Esophagus (tissue), 2 donors: ENCODE measurements around the gene DRC3. TPM values are rescaled to one million over a fixed set of nuclear protein-coding genes. Genes with fewer than 3 reads are reported as not detected.

Experiments used
- H3K27ac ChIP-seq, 2 donors: one replicate each; pipeline ENCODE4 v1.5.1; 2013; ENCODE audit warnings: low read depth in 2 of 2, mild to moderate bottlenecking in 2 of 2, inconsistent platforms in 1 of 2, low read length in 1 of 2, moderate library complexity in 1 of 2
- H3K27me3 ChIP-seq, 2 donors: one replicate each; pipeline ENCODE4 v1.6.1; 2013; ENCODE audit warnings: low read length in 2 of 2, control low read depth in 1 of 2, mild to moderate bottlenecking in 1 of 2; ENCODE audit not compliant: insufficient read depth in 2 of 2, control insufficient read depth in 1 of 2
- H3K36me3 ChIP-seq, 2 donors: one replicate each; pipeline ENCODE4 v1.6.1; 2013; ENCODE audit warnings: low read length in 1 of 2; ENCODE audit not compliant: control insufficient read depth in 2 of 2, insufficient read depth in 2 of 2
- H3K4me1 ChIP-seq, 2 donors: one replicate each; pipeline ENCODE4 v1.6.1; 2013; ENCODE audit warnings: low read length in 1 of 2; ENCODE audit not compliant: control insufficient read depth in 2 of 2, insufficient read depth in 2 of 2
- H3K4me3 ChIP-seq, 2 donors: one replicate each; pipeline ENCODE4 v1.5.1; 2013; ENCODE audit warnings: low read length in 2 of 2, mild to moderate bottlenecking in 2 of 2, low read depth in 1 of 2, moderate library complexity in 1 of 2
- H3K9me3 ChIP-seq, 2 donors: one replicate each; pipeline ENCODE4 v1.6.1; 2013; ENCODE audit warnings: mild to moderate bottlenecking in 2 of 2, low read depth in 1 of 2, low read length in 1 of 2, moderate library complexity in 1 of 2; ENCODE audit not compliant: control insufficient read depth in 2 of 2, insufficient read depth in 1 of 2
- WGBS, 2 donors: extraction: QIAGEN DNeasy Blood & Tissue Kit; methylation state at CpG; one replicate each; pipeline ENCODE4 v1.1.7; 2013; 5-methylcytosine and 5-hydroxymethylcytosine counted together
- polyA plus RNA-seq, 2 donors: library from polyadenylated mRNA; stranded (reverse); fragments of 200-250 nt; gene quantifications; one replicate each; pipeline ENCODE4 v1.2.3, GENCODE V29; 2013
- donor health status: healthy with polysubstance abuse.
- donor health status: Bipolar disorder and iron deficiency.

DRC3 gene, protein sequence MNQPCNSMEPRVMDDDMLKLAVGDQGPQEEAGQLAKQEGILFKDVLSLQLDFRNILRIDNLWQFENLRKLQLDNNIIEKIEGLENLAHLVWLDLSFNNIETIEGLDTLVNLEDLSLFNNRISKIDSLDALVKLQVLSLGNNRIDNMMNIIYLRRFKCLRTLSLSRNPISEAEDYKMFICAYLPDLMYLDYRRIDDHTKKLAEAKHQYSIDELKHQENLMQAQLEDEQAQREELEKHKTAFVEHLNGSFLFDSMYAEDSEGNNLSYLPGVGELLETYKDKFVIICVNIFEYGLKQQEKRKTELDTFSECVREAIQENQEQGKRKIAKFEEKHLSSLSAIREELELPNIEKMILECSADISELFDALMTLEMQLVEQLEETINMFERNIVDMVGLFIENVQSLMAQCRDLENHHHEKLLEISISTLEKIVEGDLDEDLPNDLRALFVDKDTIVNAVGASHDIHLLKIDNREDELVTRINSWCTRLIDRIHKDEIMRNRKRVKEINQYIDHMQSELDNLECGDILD
- 1 to 10 TPM in 1 of 2 donors, under 1 TPM in 1; 0.72 to 1.4 TPM for polyA plus RNA-seq

DNA sequence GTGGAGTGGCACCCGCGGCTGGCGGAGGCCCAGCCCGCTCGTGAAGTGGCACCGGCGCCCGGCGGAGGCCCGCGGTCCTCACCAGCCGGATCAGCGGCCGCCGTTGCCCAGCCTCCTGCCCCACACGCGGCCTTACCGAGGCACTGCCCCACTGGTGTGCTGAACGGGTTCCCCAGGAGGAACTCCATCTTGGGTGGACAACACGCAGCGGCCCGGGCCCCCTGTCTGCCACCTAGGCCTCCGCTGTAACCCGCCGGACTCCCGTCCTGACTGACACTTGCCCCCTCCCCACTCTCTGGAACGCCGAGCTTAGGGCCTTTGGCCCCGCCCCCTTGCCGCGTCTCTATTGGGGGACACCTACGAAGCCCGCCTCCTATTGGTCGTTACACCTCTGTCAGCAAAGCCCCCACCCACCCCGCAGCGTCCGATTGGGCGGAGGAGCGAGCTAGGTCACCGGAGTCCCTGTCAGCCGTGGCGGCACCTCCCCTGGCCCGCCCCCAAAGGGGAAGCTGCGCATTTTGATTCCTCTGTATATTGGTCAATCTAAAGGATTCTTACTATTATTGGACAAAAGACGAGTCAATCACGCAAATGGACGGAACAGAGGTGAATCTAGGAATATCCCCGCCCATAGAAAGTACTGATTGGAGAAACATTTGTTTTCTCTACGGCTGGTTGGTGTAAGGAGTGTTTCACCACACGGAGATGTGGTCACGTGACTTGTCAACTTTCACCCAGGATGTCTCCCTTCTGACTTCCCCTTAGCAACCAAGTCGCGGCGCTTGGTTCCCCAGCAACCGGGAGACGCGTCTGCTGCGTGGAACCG lies at the start of gene DRC3, which contains the start of gene TOM1L2:
TSS of gene DRC3 (plus strand) at position 737 of the 826 bp plus-strand sequence. CDS start 4,737 bp downstream, outside the sequence.
TSS of gene TOM1L2 (minus strand) at position 275 of the 826 bp plus-strand sequence. CDS start at position 188, 87 bp downstream.
- peaks cover 5 to 6% of the 10 kb centered on the region in 2 donors for H3K4me1 ChIP-seq
- H3K27ac ChIP-seq, result peak within 1 kb of the TSS; percentile 92 to 97
- peak within 1 kb of the TSS; percentile 70 to 97 for H3K4me3 ChIP-seq
- H3K36me3 ChIP-seq, result no peaks in the 10 kb centered on the region
- 0 to 1% methylated on average over 54 to 59 of the region's 59 CpGs for WGBS, 2 donors
- no peaks in the 10 kb centered on the region for H3K27me3 ChIP-seq
- no peaks in the 10 kb centered on the region for H3K9me3 ChIP-seq

DNA sequence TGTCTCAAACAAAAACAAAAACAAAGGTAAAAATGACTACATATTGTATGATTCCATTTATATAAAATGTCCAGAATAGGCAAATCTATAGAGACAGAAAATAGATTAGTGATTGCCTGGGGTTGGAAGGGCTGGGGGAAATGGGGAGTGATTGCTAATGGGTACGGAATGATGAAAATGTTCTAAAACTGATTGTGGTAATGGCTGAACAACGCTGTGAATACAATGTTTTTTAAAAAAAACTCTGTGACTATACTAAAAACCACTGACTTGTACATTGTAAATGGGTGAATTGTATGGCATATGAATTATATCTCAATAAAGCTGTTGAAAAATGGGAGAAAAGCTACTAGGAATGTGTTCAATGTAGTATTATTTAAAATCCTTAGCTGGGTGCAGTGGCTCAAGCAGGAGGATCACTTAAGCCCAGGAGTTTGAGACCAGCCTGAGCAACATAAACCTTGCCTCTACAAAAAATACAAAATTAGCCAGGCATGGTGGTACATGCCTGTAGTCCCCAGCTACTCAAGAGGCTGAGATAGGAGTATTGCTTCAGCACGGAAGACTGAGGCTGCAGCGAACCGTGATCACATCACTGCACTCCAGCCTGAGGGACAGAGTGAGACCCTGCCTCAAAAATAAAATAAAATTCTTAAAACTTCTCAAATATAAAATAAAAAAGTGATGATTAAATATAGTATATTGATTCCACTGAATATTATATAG lies 48.4 kb upstream of the DRC3 start:
- 96% methylated on average over 5 of the region's 5 CpGs for WGBS, 2 donors
- H3K27me3 ChIP-seq, result no peaks in the 10 kb centered on the region
- no peaks in the 10 kb centered on the region for H3K9me3 ChIP-seq
- H3K4me3 ChIP-seq, result no peak overlapping the region
- H3K27ac ChIP-seq, result no peak overlapping the region
- H3K36me3 ChIP-seq, result peaks cover 0 to 3% of the 10 kb centered on the region in 2 donors
- H3K4me1 ChIP-seq, result peaks cover 8 to 10% of the 10 kb centered on the region in 2 donors

DNA sequence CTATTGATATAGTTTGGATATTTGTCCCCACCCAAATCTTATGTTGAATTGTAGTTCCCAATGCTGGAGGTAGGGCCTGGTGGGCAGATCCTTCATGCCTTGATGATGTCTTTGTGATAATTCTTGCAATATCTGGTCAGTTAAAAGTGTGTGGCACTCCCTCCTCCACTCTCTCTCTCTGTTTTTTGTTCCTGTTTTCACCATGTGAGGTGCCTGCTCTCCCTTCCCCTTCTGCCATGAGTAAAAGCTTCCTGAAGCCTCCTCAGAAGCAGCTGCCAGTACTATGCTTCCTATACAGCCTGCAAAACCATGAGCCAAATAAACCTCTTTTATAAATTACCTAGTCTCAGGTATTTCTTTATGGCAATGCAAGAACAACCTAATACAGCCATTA lies 47.8 kb upstream of the DRC3 start:
- H3K27ac ChIP-seq, result no peak overlapping the region

GRCh38 chr17:17926036-17926435 lies 46.6 kb upstream of the DRC3 start:
- 86 to 90% methylated on average over 4 of the region's 4 CpGs for WGBS, 2 donors
- H3K27ac ChIP-seq, result no peak overlapping the region

More for the DNA sequence above, 47.8 kb upstream of the DRC3 start:
- no peaks in the 10 kb centered on the region for H3K27me3 ChIP-seq
- peaks cover 0 to 3% of the 10 kb centered on the region in 2 donors for H3K36me3 ChIP-seq
- peaks cover 8 to 10% of the 10 kb centered on the region in 2 donors for H3K4me1 ChIP-seq
- no peak overlapping the region for H3K4me3 ChIP-seq
- no peaks in the 10 kb centered on the region for H3K9me3 ChIP-seq

DNA sequence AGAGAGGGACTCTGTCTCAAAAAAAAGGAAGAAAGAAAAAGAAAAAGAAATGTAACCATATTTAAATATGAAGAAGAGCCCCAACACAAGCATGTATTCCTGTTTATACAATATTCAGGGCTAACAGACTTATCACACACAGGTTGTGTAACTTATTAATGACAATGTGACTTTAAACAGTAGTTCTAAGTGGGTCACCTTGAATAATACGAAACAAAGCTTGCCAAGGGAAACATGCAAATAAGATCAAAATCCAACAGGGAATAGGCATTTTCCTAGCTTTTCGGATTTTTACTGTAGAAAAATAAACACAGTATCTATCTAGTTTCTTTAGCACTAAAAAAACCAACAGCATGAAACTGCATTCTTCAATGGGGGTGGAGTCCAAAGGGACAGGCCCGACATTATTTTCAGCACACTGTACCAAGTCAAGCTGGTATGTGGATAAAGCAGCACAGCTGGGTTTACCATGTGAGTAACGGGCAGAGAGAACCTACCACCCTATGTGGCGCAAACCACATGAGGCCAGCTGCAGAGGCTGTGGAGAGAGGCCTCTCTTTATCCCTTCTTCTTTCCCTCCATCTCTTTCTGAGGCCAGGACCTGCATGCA lies 45.7 kb upstream of the DRC3 start:
- Histone ChIP-seq H3K4me1 (peaks cover 7 to 8% of the 10 kb centered on the region in 2 donors), H3K36me3 (peaks cover 0 to 3% of the 10 kb centered on the region in 2 donors), H3K4me3 (no peak overlapping the region), H3K9me3 (no peaks in the 10 kb centered on the region), H3K27ac (no peak overlapping the region), H3K27me3 (no peaks in the 10 kb centered on the region)
- 60 to 71% methylated on average over 5 of the region's 5 CpGs for WGBS, 2 donors

More at GRCh38 chr17:17926036-17926435, 46.6 kb upstream of the DRC3 start:
- Histone ChIP-seq H3K27me3 (no peaks in the 10 kb centered on the region), H3K36me3 (peaks cover 0 to 3% of the 10 kb centered on the region in 2 donors), H3K4me3 (no peak overlapping the region), H3K9me3 (no peaks in the 10 kb centered on the region), H3K4me1 (peaks cover 8 to 9% of the 10 kb centered on the region in 2 donors)

DNA sequence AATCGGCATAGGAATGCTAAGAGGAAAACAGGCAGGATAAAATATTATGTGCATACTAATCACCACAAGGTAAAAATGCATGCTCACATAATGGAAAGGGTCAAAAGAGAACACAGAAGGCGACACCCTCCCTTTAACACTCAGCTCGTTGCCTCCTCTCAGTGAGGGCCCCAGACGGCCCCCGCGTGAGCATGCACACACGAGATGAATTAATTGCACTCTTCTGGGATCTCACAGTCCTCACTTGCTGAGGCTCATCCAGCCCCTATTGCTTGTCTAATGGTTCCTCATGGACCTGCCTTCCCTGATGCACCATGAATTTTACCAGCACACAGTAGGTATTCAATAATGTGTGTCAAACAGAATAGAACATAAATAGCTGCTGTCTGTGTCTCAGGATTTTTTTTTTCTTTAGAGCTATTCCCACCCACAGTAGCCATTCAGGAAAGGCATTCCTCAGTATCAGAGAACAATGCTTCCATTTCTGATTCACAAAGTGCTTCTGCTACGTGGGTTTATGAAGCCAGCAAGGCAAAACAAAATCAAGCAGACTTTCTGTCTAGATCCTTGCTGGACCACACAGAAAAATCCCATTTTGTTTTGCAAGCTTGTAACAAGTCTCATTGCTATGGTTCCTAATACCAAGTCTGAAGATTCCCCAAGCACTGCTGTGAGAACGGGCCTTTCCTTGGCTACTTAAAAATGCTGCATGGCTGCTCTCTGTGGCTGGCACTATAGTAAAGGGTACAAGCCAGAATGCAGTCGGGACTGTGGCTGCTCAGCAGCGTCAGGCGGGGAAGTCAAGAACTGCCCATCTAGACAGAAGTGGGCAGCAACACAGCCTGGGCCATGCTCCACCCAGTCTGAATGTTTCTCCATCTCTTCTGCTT lies 44.0 kb upstream of the DRC3 start:
- no peaks in the 10 kb centered on the region for H3K9me3 ChIP-seq
- H3K27ac ChIP-seq, result no peak overlapping the region
- H3K4me1 ChIP-seq, result peaks cover 0 to 5% of the 10 kb centered on the region in 2 donors
- 71 to 73% methylated on average over 12 of the region's 12 CpGs for WGBS, 2 donors
- H3K4me3 ChIP-seq, result no peak overlapping the region
- peaks cover 0 to 3% of the 10 kb centered on the region in 2 donors for H3K36me3 ChIP-seq
- no peaks in the 10 kb centered on the region for H3K27me3 ChIP-seq

DNA sequence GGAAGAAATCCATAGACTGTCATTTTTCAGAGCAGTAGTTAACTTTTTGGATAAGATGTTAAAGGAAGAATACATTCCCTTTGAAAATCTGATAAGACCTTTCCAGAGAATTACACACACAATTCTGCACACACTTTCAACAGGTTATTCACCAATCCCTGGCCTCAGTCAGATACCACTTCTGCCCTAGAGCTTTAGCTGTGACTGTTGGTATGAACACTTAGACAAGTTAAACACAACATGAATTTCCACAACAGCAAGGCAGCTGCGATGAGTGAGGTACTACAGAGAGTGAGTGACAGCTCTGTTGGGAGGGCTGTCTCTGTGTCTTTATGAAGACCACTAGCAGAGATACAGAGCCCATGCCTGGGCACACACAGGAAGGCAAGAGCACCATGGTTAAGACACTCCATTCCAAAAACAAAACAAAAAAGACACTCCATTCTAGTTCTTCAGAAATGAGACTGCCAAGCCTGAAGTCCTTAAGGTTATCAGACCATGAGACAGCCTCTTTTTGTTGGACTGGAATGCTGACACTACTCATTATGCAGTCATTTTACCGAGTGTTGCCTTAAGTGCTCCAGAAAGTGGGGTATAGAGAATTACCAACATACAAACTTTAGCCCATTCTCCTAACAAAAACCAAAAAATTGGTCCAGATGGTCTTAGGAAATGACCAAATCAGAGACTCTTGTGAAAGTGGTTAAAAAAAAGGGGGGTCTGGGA lies 42.8 kb upstream of the DRC3 start:
- WGBS, 2 donors, result 63 to 64% methylated on average over 2 of the region's 2 CpGs
- no peak overlapping the region for H3K4me3 ChIP-seq
- H3K27me3 ChIP-seq, result no peaks in the 10 kb centered on the region
- no peaks in the 10 kb centered on the region for H3K9me3 ChIP-seq
- H3K36me3 ChIP-seq, result peaks cover 0 to 3% of the 10 kb centered on the region in 2 donors
- peaks cover 0 to 5% of the 10 kb centered on the region in 2 donors for H3K4me1 ChIP-seq
- peak overlapping the region in 1 of 2 donors; percentile 45 for H3K27ac ChIP-seq

- H3K4me3 ChIP-seq, result no peak overlapping the region
- H3K4me1 ChIP-seq, result peaks cover 0 to 7% of the 10 kb centered on the region in 2 donors
- H3K9me3 ChIP-seq, result no peaks in the 10 kb centered on the region
- H3K36me3 ChIP-seq, result peaks cover 0 to 3% of the 10 kb centered on the region in 2 donors
- no peak overlapping the region for H3K27ac ChIP-seq
- H3K27me3 ChIP-seq, result no peaks in the 10 kb centered on the region
These were observed 42.0 kb upstream of the DRC3 start for GRCh38 chr17:17930674-17931073.
